Nephron (organoid): ENCODE data around the gene ROS1.
"Not testable (repeated sequence)": the region's sequence is repeated elsewhere in the genome, so short reads cannot be mapped to it uniquely, and the experiment has no call there.

ENCODE experiments used
- H3K27ac Mint-ChIP-seq, 3 experiments: 2 replicates each; pipeline ENCODE4 v1.8.0; 2020; ENCODE audit warnings: mixed read lengths in 3 of 3, mild to moderate bottlenecking in 2 of 3, moderate library complexity in 1 of 3
- H3K27me3 Mint-ChIP-seq: 2 replicates; pipeline ENCODE4 v1.8.0; 2021; ENCODE audit warnings: low read depth, mild to moderate bottlenecking, moderate library complexity, mixed read lengths
- H3K36me3 Mint-ChIP-seq: 2 replicates; pipeline ENCODE4 v1.8.0; 2020; ENCODE audit warnings: low read depth, mixed read lengths
- H3K4me1 Mint-ChIP-seq: 2 replicates; pipeline ENCODE4 v1.8.0; 2020; ENCODE audit warnings: mixed read lengths
- H3K4me3 Mint-ChIP-seq, 3 experiments: 2 replicates each; pipeline ENCODE4 v1.8.0; 2020; ENCODE audit warnings: mild to moderate bottlenecking in 3 of 3, mixed read lengths in 3 of 3, moderate library complexity in 2 of 3
- H3K9me3 Mint-ChIP-seq: 2 replicates; pipeline ENCODE4 v1.8.0; 2020; ENCODE audit warnings: mixed read lengths
- CTCF ChIP-seq, 3 experiments: fragments of 200-600 bp; sonication (generic); IDR thresholded peaks; one replicate each; pipeline ENCODE4 v1.5.0; 2021; ENCODE audit warnings: antibody characterized with exemption in 3 of 3; ENCODE audit not compliant: unreplicated experiment in 3 of 3

The ROS1 gene

GRCh38 chr6:117263353-117263927 is 162.3 kb downstream of the ROS1 start:
- Mint-ChIP-seq H3K9me3 (no peaks in the 10 kb centered on the region), H3K4me1 (peaks cover 14% of the 10 kb centered on the region), H3K36me3 (no peaks in the 10 kb centered on the region), H3K4me3 (peak overlapping the region in 2 of 3 experiments; percentile 17 to 63), H3K27ac (no peak overlapping the region), H3K27me3 (peaks cover 90% of the 10 kb centered on the region)
- TF ChIP-seq CTCF (IDR thresholded peaks at IDR 0.05; ENCODE audit: unreplicated experiment in 3 of 3), result no peak

- peaks cover 86% of the 10 kb centered on the region for H3K27me3 Mint-ChIP-seq
- H3K4me3 Mint-ChIP-seq, result peak overlapping the region in 1 of 3 experiments; percentile 3
- no peaks in the 10 kb centered on the region for H3K9me3 Mint-ChIP-seq
- no peak overlapping the region for H3K27ac Mint-ChIP-seq
- no peak for TF ChIP-seq CTCF (IDR thresholded peaks at IDR 0.05; ENCODE audit: unreplicated experiment in 3 of 3)
- no peaks in the 10 kb centered on the region for H3K36me3 Mint-ChIP-seq
- H3K4me1 Mint-ChIP-seq, result peaks cover 11% of the 10 kb centered on the region
Measured at GRCh38 chr6:117262799-117263198, 162.9 kb downstream of the ROS1 start.

- no peak for TF ChIP-seq CTCF (IDR thresholded peaks at IDR 0.05; ENCODE audit: unreplicated experiment in 3 of 3)
- H3K36me3 Mint-ChIP-seq, result no peaks in the 10 kb centered on the region
- H3K27ac Mint-ChIP-seq, result no peak overlapping the region
- no peaks in the 10 kb centered on the region for H3K4me1 Mint-ChIP-seq
- no peaks in the 10 kb centered on the region for H3K9me3 Mint-ChIP-seq
- no peak overlapping the region for H3K4me3 Mint-ChIP-seq
- H3K27me3 Mint-ChIP-seq, result peaks cover 5% of the 10 kb centered on the region
Measured at GRCh38 chr6:117253785-117254184, 172.0 kb downstream of the ROS1 start.

GRCh38 chr6:117244979-117245378 is 180.8 kb downstream of the ROS1 start:
- not testable (repeated sequence) for H3K36me3 Mint-ChIP-seq, H3K9me3 Mint-ChIP-seq, H3K27ac Mint-ChIP-seq, H3K4me1 Mint-ChIP-seq, H3K27me3 Mint-ChIP-seq
- H3K4me3 Mint-ChIP-seq, result peak overlapping the region; percentile 77 to 83 (median 78)

GRCh38 chr6:117244571-117244970 is 181.2 kb downstream of the ROS1 start:
- not testable (repeated sequence) for H3K4me1 Mint-ChIP-seq, H3K36me3 Mint-ChIP-seq, H3K27ac Mint-ChIP-seq, H3K27me3 Mint-ChIP-seq, H3K9me3 Mint-ChIP-seq
- peak overlapping the region; percentile 77 to 83 (median 78) for H3K4me3 Mint-ChIP-seq
